Measurements from ENCODE around the gene CTBP1.
"Not testable (repeated sequence)": the region's sequence is repeated elsewhere in the genome, so short reads cannot be mapped to it uniquely, and the experiment has no call there.

CTBP1 gene

DNA sequence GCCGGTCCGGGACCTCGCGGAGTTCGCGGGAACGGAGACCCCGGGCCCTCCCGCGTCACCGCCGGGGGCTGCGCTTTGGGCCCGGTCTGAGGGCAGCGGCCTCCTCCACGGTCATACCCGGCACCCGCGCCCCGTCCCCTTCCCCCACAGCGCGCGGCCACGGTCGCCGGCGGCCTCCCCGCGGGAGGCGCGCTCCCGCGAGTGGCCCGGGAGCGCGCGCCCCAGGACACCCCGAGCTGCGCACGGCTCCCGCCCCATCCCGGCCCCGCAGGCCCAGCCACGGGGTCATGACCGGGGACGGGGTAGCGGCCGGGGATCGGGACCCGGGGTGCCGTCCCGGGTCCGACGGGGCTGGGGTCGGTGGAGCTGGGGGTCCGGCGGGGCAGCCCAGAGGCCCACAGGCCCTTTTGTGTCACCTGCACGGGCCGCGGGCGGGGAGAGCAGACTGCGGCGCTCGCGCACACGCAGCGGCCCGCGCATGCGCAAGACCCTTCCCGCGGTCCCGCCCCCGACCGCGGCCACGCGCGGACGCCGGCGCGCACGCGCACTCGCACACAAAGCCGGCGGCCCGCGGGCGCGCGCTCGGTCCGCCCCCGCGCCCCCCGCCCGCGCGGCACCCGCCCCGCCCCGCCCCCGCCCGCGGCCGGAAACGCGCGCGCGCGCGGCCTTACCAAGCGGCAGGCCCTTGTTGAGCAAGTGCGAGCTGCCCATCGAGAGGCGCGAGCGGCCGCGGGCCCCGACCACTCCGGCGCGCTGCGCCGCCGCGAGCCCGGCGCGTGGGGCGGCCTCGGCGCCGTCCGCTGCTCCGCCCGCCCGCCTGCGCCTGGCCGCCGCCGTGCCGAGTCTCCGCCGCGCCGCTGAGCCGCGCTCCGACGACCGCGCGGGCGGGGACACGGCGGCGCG is at the start of gene CTBP1:
Gene CTBP1, minus strand, starts transcription at position 886 of the 903 bp plus-strand sequence. CDS start 7,799 bp downstream, outside the sequence.
- peak; percentile 96 for DNase-seq (ENCODE audit: low read depth, low spot score)

- DNase-seq (ENCODE audit: low read depth, low spot score): no peak
Observed at GRCh38 chr4:1298461-1298860, 49.5 kb upstream of the CTBP1 start.

DNA sequence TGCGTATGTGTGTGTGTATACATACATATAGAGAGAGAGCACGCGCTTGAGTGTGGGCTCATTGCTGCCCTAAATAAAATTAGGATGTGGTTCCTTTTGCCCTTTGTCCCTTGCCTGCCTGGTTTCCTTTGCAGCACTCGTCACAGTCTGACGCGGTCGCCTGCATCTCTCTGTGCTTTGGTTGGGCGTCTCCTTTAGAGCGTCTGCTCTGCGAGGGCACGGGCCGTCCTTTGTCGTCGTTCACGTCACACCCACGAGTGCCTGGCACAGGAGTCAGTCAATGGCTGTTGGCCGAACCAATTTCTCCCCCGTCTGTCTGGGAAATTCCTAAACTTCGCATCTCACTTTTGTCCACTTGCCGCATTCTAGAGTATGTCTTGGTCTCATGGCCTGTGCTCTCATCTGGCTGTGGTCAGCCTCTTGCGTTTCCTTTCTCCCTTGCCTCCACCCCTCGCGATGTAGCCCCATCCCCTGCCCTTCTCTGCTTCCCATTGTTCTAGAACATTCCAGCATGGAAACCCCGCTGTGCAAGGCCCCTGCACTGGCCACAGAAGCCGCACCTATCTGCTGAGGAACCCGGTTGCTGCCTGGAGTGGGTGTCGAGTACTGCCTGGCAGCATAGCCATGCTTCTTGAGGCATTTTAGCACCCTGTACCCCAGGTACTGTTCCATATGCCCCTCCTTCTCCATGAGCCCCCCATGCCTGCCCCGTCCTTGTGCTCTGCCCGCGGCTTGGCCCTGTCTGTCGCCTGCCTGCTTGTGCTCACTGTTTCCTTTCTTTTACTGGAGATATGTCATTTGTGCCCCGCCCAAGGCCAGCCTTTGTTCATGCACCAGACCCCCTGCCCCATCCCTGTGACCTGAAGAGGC is 48.8 kb upstream of the CTBP1 start:
- no peak for DNase-seq (ENCODE audit: low read depth, low spot score)

DNA sequence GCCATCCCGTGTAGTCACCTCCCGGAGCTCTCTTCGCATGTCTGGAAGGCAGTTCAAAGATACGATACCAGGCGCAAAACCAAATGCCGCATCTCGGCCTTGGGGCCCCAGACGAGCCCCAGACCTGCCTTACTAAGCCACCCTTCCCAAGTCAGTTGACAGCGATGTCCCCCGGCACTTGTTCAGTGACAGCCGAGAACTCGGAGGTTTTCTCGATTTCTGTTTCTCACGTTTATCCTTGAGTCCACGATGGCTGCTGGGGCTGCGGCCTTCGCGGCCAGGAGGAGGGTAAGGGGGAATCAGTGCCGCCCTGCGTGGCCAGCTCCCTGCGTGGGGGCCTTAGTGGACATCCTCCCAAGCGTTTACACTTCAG is 48.1 kb upstream of the CTBP1 start:
- no peak for DNase-seq (ENCODE audit: low read depth, low spot score)

DNA sequence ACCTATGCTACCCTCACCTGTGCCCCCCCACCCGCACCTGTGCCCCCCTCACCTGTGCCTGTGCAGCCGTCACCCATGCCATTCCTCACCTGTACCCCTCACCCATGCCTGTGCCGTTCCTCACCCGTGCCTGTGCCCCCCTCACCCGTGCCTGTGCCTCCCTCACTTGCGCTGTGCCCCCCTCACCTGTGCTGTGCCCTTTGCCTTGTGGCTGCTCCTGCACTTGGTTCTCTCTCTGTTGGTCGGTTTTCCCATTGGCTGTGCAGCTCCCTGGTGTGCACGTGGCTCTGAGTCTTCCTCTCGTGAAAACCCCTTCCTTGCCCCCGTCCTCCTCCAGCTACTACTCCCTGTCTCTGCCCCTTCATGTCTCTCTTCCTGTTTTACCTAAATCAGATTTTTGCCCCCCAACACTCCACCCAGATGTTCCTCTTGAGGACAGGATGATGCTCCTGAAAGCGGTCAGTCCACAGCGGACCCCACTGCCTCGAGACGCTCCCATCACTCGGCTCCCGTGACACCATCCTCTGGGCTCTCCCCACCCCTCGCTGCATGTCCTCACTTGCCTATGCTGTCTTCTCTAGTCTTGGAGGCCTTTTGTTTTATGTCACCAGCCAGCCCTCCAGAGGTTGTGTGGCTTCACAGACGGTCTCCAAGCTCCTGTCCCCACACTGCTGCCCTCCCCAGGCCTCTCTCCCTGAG is 47.5 kb upstream of the CTBP1 start:
- no peak for DNase-seq (ENCODE audit: low read depth, low spot score)

GRCh38 chr4:1295405-1296055 is 46.6 kb upstream of the CTBP1 start:
- no peak for DNase-seq (ENCODE audit: low read depth, low spot score)

- DNase-seq (ENCODE audit: low read depth, low spot score): no peak
Observed at GRCh38 chr4:1294891-1295290, 46.0 kb upstream of the CTBP1 start.

DNA sequence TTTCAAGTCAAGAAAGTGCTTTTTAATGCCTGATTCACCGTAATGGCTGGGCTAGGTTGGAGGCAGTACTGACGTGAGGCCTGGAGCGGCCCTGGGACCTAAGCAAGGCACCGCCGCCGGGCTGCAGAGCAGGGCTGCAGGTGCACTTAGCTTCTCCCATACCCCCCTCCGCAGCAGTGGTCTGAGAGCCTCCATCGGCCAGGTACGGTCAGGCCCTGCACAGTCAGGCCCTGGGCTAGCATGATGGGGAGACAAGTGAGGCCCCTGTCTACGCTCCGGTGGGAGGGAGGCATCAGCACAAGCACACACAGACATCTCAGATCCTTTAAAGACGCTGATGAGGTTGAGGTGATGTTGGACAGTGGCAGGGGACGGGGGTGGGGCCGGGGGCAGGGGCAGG is 45.5 kb upstream of the CTBP1 start:
- no peak for DNase-seq (ENCODE audit: low read depth, low spot score)

- peak; percentile 92 for DNase-seq (ENCODE audit: low read depth, low spot score)
Observed at GRCh38 chr4:1293991-1294390, 45.1 kb upstream of the CTBP1 start.

GRCh38 chr4:1293531-1293941 is 44.6 kb upstream of the CTBP1 start:
- DNase-seq (ENCODE audit: low read depth, low spot score): no peak

- DNase-seq (ENCODE audit: low read depth, low spot score): not testable (repeated sequence)
Observed at GRCh38 chr4:1292703-1293011, 43.7 kb upstream of the CTBP1 start.

DNA sequence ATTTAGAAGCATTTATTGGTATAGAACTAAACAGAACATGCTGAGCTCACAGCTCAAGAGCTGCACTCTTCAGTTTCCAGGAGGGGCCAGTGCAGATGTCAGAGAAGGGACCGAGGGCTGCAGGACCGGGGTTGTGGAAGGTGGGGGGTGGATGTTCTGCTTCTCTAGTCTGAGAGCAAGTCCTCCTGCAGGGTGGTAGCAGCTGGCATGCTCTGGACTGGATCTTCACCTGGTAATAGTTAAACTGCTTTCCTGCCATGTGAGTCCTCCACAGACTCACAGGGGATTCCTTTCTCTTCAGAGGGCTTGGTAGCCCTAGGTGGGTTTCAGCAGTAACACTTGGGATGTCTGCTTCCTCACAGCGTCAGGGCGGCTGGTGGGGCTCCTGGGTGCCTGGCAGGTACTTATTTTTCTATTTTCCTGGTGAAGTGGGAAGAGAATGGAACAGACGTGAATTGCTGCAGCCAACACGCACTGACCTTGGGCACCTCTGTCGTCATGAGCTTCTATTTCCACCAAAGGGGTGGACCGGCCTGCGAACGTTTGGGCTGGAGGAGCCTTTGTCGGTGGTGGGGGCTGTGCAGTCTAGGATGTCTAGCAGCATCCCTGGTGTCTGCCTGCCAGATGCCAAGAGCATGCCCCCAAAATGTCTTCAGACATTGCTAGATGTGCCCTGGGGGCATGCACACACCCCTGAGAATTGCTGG is 43.2 kb upstream of the CTBP1 start:
- no peak for DNase-seq (ENCODE audit: low read depth, low spot score)

DNA sequence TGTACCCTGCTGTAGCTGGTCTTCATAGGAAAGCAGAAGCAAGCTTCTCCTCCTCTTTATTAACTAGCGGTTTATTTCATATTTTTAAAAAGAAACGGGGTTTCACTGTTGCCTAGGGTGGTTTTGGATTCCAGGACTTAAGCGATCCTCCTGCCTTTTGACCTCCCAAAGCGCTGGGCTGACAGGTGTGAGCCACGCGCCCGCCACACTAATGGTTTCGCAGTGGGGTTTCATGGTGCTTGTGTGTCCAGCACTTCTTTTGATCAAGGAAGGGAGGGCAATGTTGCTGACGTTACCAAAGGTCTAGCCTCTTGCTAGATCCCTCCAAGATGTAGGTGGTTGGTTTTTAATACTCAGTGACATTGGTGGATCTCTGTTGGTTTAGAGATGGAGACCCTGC is 42.2 kb upstream of the CTBP1 start:
- no peak for DNase-seq (ENCODE audit: low read depth, low spot score)

DNA sequence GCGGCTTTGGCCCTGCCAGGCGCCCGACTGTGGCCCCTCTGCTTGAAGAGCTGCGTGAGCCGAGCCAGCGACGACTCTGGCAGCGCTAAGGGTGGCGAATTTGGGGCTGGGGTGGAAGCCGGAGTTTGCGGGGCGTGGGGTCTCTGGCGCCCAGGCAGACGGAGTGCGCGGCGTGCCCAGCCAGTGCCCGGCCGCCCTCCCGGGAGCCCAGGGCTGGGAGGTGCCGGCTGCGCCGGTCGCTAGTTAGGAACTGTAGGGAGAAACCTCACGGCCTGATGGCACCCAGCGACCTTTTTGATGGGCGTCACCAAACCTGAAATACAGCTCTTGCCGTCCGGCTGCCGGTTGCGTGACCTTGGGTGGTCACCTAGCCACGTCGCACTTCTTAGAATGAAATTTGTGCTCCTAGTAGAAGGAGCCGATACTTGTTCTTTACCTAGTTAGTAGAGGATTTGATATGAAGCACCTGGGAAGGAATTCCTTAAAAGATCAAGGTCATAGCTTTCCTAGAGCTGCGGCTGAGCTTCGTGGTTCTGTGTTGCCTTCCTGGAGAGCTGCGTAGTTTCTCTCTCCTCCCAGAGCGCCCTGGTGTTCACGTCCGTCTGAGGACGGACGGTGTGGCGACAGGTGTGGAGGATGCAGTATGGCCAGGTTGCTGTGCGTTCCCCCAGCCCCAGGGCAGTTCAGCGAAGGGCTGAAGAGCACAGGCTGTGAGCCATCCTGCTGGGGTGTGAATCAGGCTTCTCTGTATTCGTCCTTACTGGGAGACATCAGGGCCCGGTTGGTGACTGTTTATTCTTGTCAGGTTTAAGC is 41.4 kb upstream of the CTBP1 start:
- peak; percentile 39 for DNase-seq (ENCODE audit: low read depth, low spot score)

- DNase-seq (ENCODE audit: low read depth, low spot score): peak; percentile 99
Observed at GRCh38 chr4:1289207-1290164, 40.6 kb upstream of the CTBP1 start, which contains the start of gene MAEA. Gene MAEA (plus strand): TSS chr4:1289891. CDS start chr4:1289914, 23 bp downstream.

DNA sequence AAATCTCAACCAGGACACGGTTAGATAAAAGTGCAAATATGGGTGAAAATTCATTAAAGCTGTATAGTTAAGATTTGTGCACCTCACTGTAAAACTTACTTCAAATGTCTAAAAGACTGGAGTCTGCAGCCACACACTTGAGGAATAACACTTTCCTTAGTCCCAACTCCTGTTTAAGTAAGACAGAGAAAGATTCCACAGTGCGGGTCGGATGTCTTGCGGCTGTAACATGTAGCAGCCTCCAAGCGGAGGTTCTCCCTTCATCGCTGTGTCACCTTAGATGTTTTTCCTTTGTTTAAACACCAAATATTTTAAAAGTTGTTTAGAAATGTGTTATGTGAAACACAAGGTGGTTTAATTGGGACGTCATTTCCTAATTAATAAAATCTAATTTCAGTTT is 39.9 kb upstream of the CTBP1 start:
- DNase-seq (ENCODE audit: low read depth, low spot score): no peak

- DNase-seq (ENCODE audit: low read depth, low spot score): no peak
Observed at GRCh38 chr4:1285790-1286553, 37.0 kb upstream of the CTBP1 start.

GRCh38 chr4:1285151-1285789 is 36.3 kb upstream of the CTBP1 start:
- DNase-seq (ENCODE audit: low read depth, low spot score): no peak
